GM23248 (cell line): ENCODE measurements around the gene PDLIM5.

Source experiments
- EZH2 ChIP-seq: fragments of 200-600 bp; sonication (generic); IDR thresholded peaks from 2 replicates; pipeline ENCODE4 v1.6.1; 2018; ENCODE audit warnings: antibody characterized with exemption, mild to moderate bottlenecking; ENCODE audit not compliant: insufficient read depth, poor library complexity, severe bottlenecking
- EZH2phosphoT487 ChIP-seq: fragments of 200-600 bp; sonication (generic); IDR thresholded peaks from 2 replicates; pipeline ENCODE4 v1.6.1; 2018; ENCODE audit warnings: antibody characterized with exemption, moderate library complexity, mild to moderate bottlenecking, low read depth; ENCODE audit not compliant: insufficient read depth

DNA sequence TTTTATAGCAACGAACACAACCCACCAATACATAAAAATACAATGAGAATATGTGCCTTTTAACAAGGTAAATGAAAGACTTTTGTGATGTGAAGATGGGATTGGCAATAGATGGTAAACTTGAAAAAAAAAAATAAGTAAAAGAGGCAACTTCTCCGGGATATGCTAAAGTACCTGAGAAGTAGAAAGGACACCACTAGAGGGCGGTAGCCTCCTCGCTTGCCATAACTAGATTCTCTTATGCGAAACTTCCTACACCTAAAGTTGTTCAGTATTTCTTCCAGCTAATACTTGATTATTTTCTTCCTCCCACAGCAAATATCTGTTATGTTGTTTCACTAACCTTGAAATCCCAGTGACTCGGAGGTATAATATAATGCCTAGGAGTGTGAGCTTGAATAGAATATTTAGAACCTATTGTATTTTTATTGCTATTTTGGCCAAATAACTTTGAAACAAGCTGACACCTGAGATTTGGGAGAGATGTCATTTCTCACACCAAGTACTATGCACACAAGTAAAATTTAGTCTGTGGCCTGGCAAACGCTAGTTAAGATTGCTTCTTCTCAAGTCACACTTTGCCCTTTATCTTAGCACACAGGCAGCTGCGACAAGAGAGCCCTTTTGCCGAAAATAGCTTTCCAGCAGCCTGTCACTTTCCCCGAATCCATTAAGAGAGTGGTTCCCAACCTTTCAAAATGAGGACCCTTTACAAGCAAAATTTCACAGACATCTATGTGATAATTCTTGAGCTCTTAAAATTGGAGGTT lies 44.9 kb upstream of the PDLIM5 start:
- TF ChIP-seq EZH2 (no peak), EZH2phosphoT487 (no peak)
